HUES6 (cell line): ENCODE results near the gene GHDC.
"Not testable (repeated sequence)": the region's sequence is repeated elsewhere in the genome, so short reads cannot be mapped to it uniquely, and the experiment has no call there.

Experiments used
- H3K27ac ChIP-seq: 2 replicates; pipeline ENCODE4 v1.7.0; 2013; ENCODE audit warnings: low read depth, mild to moderate bottlenecking, low read length, inconsistent platforms
- H3K27me3 ChIP-seq: 2 replicates; pipeline ENCODE4 v1.6.1; 2013; ENCODE audit warnings: low read length; ENCODE audit not compliant: control insufficient read depth, insufficient read depth
- H3K36me3 ChIP-seq: 2 replicates; pipeline ENCODE4 v1.6.1; 2013; ENCODE audit warnings: low read length; ENCODE audit not compliant: control insufficient read depth, insufficient read depth
- H3K4me1 ChIP-seq: 2 replicates; pipeline ENCODE4 v1.6.1; 2013; ENCODE audit warnings: low read length; ENCODE audit not compliant: control insufficient read depth, insufficient read depth
- H3K4me3 ChIP-seq: 2 replicates; pipeline ENCODE4 v1.5.1; 2013; ENCODE audit warnings: low read depth, low read length
- H3K9ac ChIP-seq: one replicate; pipeline ENCODE4 v1.6.1; 2013; ENCODE audit warnings: mild to moderate bottlenecking, low read length
- H3K9me3 ChIP-seq: 2 replicates; pipeline ENCODE4 v1.6.1; 2013; ENCODE audit warnings: low read depth, low read length; ENCODE audit not compliant: control insufficient read depth, insufficient read depth

The GHDC gene

GRCh38 chr17:42225646-42226045, 31.4 kb upstream of the GHDC start:
- H3K9ac ChIP-seq = no peak overlapping the region
- H3K4me3 ChIP-seq = no peak overlapping the region
- no peaks in the 10 kb centered on the region for H3K27me3 ChIP-seq
- no peak overlapping the region for H3K27ac ChIP-seq
- H3K36me3 ChIP-seq = peaks cover 30% of the 10 kb centered on the region
- no peaks in the 10 kb centered on the region for H3K9me3 ChIP-seq
- no peaks in the 10 kb centered on the region for H3K4me1 ChIP-seq

DNA sequence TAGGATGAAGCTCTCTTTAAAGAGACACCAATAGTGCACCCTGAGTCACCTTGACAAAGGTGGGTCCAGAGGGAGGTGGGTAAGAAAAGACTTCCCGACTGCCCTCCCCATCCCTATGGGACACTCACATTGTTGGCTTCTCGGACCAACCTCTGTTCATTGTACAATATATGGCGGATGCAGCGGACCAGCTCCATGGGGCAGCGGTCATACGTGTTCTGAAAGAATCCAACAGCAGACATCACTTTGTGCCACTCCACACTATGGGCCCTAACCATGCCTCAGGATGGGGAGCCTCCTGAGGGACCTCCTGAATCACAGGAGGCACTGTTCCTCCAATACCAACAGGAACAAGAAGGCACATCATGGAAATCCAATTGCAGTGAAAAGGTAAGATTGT, 30.4 kb upstream of the GHDC start:
- Histone ChIP-seq H3K9me3 (no peaks in the 10 kb centered on the region), H3K4me3 (no peak overlapping the region), H3K36me3 (peaks cover 30% of the 10 kb centered on the region), H3K27ac (no peak overlapping the region), H3K4me1 (no peaks in the 10 kb centered on the region), H3K9ac (no peak overlapping the region), H3K27me3 (no peaks in the 10 kb centered on the region)

DNA sequence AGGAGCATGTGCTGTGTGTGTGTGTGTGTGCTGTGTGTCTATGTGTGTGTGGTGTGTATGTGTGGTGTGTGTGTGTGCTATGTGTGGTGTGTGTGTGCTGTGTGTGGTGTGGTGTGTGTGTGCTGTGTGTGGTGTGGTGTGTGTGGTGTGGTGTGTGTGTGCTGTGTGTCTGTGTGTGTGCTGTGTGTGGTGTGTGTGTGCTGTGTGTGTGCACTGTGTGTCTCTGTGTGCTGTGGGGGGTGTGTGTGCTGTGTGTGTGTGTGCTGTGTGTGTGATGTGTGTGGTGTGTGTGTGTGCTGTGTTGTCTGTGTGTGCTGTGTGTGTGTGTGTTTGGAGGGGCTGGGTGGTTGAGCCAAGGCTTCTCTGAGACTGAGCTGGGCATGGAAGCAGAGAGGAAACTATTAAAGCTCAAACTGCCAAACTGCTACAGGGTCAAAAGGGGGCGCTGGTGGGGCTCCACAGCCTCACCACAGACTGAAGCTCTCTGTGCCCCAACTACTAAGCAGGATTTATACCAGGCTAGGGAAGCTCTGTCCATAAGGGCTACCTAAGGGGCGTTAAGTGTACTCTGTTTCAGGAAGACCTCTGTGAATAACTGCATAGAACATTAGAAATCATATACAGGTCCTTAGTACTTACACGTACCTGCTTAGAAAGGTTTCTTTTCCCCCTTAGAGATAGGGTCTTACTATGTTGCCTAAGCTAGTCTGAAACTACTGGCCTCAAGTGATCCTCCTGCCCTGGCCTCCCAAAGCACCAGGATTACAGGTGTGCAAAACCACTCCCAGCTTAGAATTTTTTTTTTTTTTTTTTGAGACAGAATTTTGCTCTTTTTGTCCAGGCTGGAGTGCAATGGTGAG, 27.8 kb upstream of the GHDC start:
- H3K27me3 ChIP-seq = no peaks in the 10 kb centered on the region
- no peak overlapping the region for H3K9ac ChIP-seq
- H3K4me1 ChIP-seq = no peaks in the 10 kb centered on the region
- H3K4me3 ChIP-seq = no peak overlapping the region
- H3K9me3 ChIP-seq = no peaks in the 10 kb centered on the region
- peaks cover 42% of the 10 kb centered on the region for H3K36me3 ChIP-seq
- H3K27ac ChIP-seq = no peak overlapping the region

GRCh38 chr17:42219280-42219679, 25.0 kb upstream of the GHDC start:
- H3K36me3 ChIP-seq = peaks cover 61% of the 10 kb centered on the region
- H3K27me3 ChIP-seq = not testable (repeated sequence)

GRCh38 chr17:42214156-42214555, 19.9 kb upstream of the GHDC start:
- peaks cover 82% of the 10 kb centered on the region for H3K36me3 ChIP-seq

More at GRCh38 chr17:42219280-42219679, 25.0 kb upstream of the GHDC start:
- not testable (repeated sequence) for H3K4me1 ChIP-seq, H3K9ac ChIP-seq, H3K9me3 ChIP-seq, H3K4me3 ChIP-seq, H3K27ac ChIP-seq

GRCh38 chr17:42212382-42212781, 18.1 kb upstream of the GHDC start:
- Histone ChIP-seq H3K9me3 (no peaks in the 10 kb centered on the region), H3K36me3 (peaks cover 80% of the 10 kb centered on the region), H3K4me1 (no peaks in the 10 kb centered on the region), H3K9ac (no peak overlapping the region), H3K27ac (no peak overlapping the region), H3K4me3 (no peak overlapping the region), H3K27me3 (no peaks in the 10 kb centered on the region)

More at GRCh38 chr17:42214156-42214555, 19.9 kb upstream of the GHDC start:
- Histone ChIP-seq H3K9ac (no peak overlapping the region), H3K27me3 (no peaks in the 10 kb centered on the region), H3K4me1 (no peaks in the 10 kb centered on the region), H3K9me3 (no peaks in the 10 kb centered on the region), H3K27ac (no peak overlapping the region), H3K4me3 (no peak overlapping the region)

GRCh38 chr17:42211921-42212341, 17.6 kb upstream of the GHDC start:
- H3K27ac ChIP-seq, H3K27me3 ChIP-seq, H3K4me3 ChIP-seq, H3K9me3 ChIP-seq, H3K4me1 ChIP-seq, H3K9ac ChIP-seq: not testable (repeated sequence)
- H3K36me3 ChIP-seq = peaks cover 78% of the 10 kb centered on the region

GRCh38 chr17:42210046-42210445, 15.8 kb upstream of the GHDC start:
- Histone ChIP-seq H3K4me1 (no peaks in the 10 kb centered on the region), H3K27me3 (no peaks in the 10 kb centered on the region), H3K9ac (no peak overlapping the region), H3K9me3 (no peaks in the 10 kb centered on the region), H3K27ac (no peak overlapping the region), H3K36me3 (peaks cover 73% of the 10 kb centered on the region), H3K4me3 (no peak overlapping the region)

DNA sequence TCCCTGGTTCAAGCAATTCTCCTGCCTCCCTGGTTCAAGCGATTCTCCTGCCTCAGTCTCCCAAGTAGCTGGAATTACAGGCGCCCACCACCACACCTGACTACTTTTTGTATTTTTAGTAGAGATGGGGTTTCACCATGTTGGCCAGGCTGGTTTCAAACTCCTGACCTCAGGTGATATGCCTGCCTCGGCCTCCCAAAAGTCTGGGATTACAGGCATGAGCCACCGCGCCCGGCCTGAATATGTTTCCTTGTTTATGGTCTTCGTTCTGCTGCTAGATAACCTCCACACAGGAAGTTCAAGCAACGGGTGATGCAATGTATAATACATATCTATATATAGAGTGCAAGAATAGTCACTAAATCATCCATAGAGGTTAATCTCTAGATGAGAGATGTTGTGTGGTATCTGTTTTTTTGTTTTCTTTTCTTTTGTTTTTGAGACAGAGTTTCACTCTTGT, 11.9 kb upstream of the GHDC start:
- not testable (repeated sequence) for H3K9ac ChIP-seq, H3K4me3 ChIP-seq
- peaks cover 75% of the 10 kb centered on the region for H3K36me3 ChIP-seq

DNA sequence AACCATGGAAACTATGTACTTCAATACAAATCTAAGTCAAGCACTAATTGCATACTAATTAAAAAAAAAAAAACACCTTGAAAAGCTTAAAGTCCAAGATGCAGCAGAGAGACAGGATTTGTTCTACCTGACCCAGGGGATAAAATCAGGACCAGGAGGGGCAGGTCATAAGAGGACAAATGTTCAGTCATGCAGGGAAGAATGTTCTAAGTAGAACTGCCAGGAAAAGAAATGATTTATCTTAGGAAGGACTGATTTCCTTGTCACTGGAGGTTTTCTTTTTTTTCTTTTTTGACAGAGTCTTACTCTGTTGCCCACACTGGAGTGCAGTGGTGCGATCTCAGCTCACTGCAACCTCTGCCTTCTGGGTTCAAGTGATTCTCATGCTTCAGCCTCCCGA, 9.1 kb upstream of the GHDC start:
- Histone ChIP-seq H3K4me1 (no peaks in the 10 kb centered on the region), H3K4me3 (no peak overlapping the region), H3K36me3 (peaks cover 68% of the 10 kb centered on the region), H3K9me3 (no peaks in the 10 kb centered on the region), H3K27me3 (no peaks in the 10 kb centered on the region), H3K27ac (no peak overlapping the region), H3K9ac (no peak overlapping the region)

More for the DNA sequence above, 11.9 kb upstream of the GHDC start:
- not testable (repeated sequence) for H3K27me3 ChIP-seq, H3K9me3 ChIP-seq, H3K4me1 ChIP-seq, H3K27ac ChIP-seq

- Histone ChIP-seq H3K4me1 (no peaks in the 10 kb centered on the region), H3K27me3 (no peaks in the 10 kb centered on the region), H3K9me3 (no peaks in the 10 kb centered on the region), H3K9ac (no peak overlapping the region), H3K36me3 (peaks cover 67% of the 10 kb centered on the region), H3K27ac (no peak overlapping the region), H3K4me3 (no peak overlapping the region)
These were observed 8.4 kb upstream of the GHDC start for GRCh38 chr17:42202696-42203095.
